ENCODE results near the gene PNLIP.

GRCh38 chr10:116613471-116613870 is 67.7 kb downstream of the PNLIP start:
- TF ChIP-seq CTCF (IDR thresholded peaks at IDR 0.05) (no peak), POLR2A (IDR thresholded peaks at IDR 0.05) (no peak)

Measured in adrenal gland (tissue), 5 donors.